Right lobe of liver (tissue), 4 donors: Measurements from ENCODE around the gene CLEC16A.

Experiments
- POLR2A ChIP-seq: fragments of 450-650 bp; IDR thresholded peaks from one replicate; pipeline ENCODE4 v1.6.1; 2017; ENCODE audit warnings: antibody characterized with exemption, mild to moderate bottlenecking
- TF ChIP-seq, protein P1 (sequence below), 4 donors: fragments of 200-600 bp in 3 of 4; fragments of 450-650 bp in 1 of 4; IDR thresholded peaks; one replicate each; pipeline versions ENCODE4 v1.5.1 to v1.8.0; 2016 to 2022; ENCODE audit warnings: antibody characterized with exemption in 4 of 4, mild to moderate bottlenecking in 2 of 4
- donor health status: DM: no; HTN: no; CAD: no.
- donor health status: DM: no; HTN: no; CAD: no.
- donor health status: DM: no; HTN: yes; CAD: no.

DNA sequence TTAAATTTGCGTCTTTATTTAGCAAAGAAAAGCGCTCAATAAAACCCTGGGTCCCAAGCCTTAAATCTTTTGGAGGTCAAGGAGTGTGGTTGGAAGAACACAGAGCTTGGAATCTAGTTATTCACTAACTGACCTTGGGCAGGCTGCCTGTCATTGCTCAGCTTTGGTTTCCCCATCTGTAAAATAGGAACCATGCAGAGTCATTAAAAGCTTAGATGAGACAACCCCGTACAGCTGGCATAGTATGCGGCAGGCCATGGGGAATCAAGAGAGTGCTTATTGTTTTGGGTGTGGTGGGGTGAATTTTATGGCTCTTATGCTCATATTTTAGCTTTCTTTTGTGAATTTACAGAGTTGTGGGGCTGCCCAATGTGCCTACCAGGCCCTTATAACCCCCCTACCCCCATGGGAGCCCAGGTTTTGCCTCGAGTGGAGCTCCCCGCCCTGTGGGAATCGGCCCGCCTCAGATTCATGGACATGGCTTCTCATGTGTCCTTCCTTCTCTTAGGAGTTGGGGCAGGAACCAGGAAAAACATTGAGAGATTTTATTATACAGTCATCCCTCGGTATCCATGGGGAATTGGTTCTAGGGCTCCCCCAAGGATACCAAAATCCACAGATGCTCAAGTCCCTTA is 113.5 kb downstream of the CLEC16A start:
- TF ChIP-seq, protein P1, sequence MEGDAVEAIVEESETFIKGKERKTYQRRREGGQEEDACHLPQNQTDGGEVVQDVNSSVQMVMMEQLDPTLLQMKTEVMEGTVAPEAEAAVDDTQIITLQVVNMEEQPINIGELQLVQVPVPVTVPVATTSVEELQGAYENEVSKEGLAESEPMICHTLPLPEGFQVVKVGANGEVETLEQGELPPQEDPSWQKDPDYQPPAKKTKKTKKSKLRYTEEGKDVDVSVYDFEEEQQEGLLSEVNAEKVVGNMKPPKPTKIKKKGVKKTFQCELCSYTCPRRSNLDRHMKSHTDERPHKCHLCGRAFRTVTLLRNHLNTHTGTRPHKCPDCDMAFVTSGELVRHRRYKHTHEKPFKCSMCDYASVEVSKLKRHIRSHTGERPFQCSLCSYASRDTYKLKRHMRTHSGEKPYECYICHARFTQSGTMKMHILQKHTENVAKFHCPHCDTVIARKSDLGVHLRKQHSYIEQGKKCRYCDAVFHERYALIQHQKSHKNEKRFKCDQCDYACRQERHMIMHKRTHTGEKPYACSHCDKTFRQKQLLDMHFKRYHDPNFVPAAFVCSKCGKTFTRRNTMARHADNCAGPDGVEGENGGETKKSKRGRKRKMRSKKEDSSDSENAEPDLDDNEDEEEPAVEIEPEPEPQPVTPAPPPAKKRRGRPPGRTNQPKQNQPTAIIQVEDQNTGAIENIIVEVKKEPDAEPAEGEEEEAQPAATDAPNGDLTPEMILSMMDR (IDR thresholded peaks at IDR 0.05) = no peak
- no peak for TF ChIP-seq POLR2A
